ENCODE measurements around the gene BTG1.

- no peak for TF ChIP-seq CTCF (IDR thresholded peaks at IDR 0.05)
- TF ChIP-seq POLR2A (IDR thresholded peaks at IDR 0.05): no peak
Measured at GRCh38 chr12:92122941-92123779, 22.5 kb downstream of the BTG1 start.

Measured in body of pancreas (tissue), 4 donors.